Osteocyte (in vitro differentiated cells): ENCODE results near the gene CLVS2. TPM values are rescaled to one million over a fixed set of nuclear protein-coding genes. Genes with fewer than 3 reads are reported as not detected.

ENCODE experiments used
- DNase-seq: peaks from one replicate; pipeline ENCODE4 v3.0.0; 2021; ENCODE audit warnings: mixed read lengths; ENCODE audit not compliant: unreplicated experiment; ENCODE audit errors: extremely low spot score
- H3K27ac Mint-ChIP-seq: one replicate; pipeline ENCODE4 v1.8.0; 2021; ENCODE audit warnings: mild to moderate bottlenecking, mixed read lengths; ENCODE audit not compliant: unreplicated experiment
- H3K27me3 Mint-ChIP-seq: one replicate; pipeline ENCODE4 v1.8.0; 2021; ENCODE audit warnings: mixed read lengths; ENCODE audit not compliant: unreplicated experiment
- H3K36me3 Mint-ChIP-seq: one replicate; pipeline ENCODE4 v1.8.0; 2021; ENCODE audit warnings: mixed read lengths; ENCODE audit not compliant: unreplicated experiment
- H3K4me1 Mint-ChIP-seq: one replicate; pipeline ENCODE4 v1.8.0; 2021; ENCODE audit warnings: mixed read lengths; ENCODE audit not compliant: unreplicated experiment
- H3K4me3 Mint-ChIP-seq: one replicate; pipeline ENCODE4 v1.8.0; 2021; ENCODE audit warnings: mild to moderate bottlenecking, moderate library complexity, mixed read lengths; ENCODE audit not compliant: unreplicated experiment
- H3K9me3 Mint-ChIP-seq: one replicate; pipeline ENCODE4 v1.8.0; 2021; ENCODE audit warnings: mixed read lengths; ENCODE audit not compliant: unreplicated experiment
- CTCF ChIP-seq: fragments of 200-600 bp; sonication (generic); IDR thresholded peaks from 2 replicates; pipeline ENCODE4 v1.5.0; 2021; ENCODE audit warnings: antibody characterized with exemption, mild to moderate bottlenecking, moderate library complexity
- total RNA-seq: library from RNA; stranded (reverse); gene quantifications from 2 replicates; pipeline ENCODE4 v1.2.1, GENCODE V29; 2021

Gene CLVS2
- total RNA-seq, 1 donor from 2014 or later, result not detected

- DNase-seq, result no peak
- no peaks in the 10 kb centered on the region for H3K36me3 Mint-ChIP-seq
Measured at GRCh38 chr6:122969999-122970533, 26.0 kb upstream of the CLVS2 start.

GRCh38 chr6:122977180-122977579 lies 18.9 kb upstream of the CLVS2 start:
- H3K27me3 Mint-ChIP-seq, result no peaks in the 10 kb centered on the region
- TF ChIP-seq CTCF, result no peak
- no peaks in the 10 kb centered on the region for H3K9me3 Mint-ChIP-seq
- H3K4me3 Mint-ChIP-seq, result no peak overlapping the region
- no peak for DNase-seq
- no peaks in the 10 kb centered on the region for H3K4me1 Mint-ChIP-seq
- H3K36me3 Mint-ChIP-seq, result no peaks in the 10 kb centered on the region
- H3K27ac Mint-ChIP-seq, result no peak overlapping the region

More at GRCh38 chr6:122969999-122970533, 26.0 kb upstream of the CLVS2 start:
- H3K9me3 Mint-ChIP-seq, result no peaks in the 10 kb centered on the region
- H3K4me3 Mint-ChIP-seq, result no peak overlapping the region
- H3K4me1 Mint-ChIP-seq, result no peaks in the 10 kb centered on the region
- no peak overlapping the region for H3K27ac Mint-ChIP-seq
- H3K27me3 Mint-ChIP-seq, result peaks cover 4% of the 10 kb centered on the region
- TF ChIP-seq CTCF, result no peak

GRCh38 chr6:122984393-122984792 lies 11.6 kb upstream of the CLVS2 start:
- Mint-ChIP-seq H3K9me3 (peaks cover 13% of the 10 kb centered on the region), H3K4me3 (no peak overlapping the region), H3K4me1 (no peaks in the 10 kb centered on the region), H3K27ac (no peak overlapping the region), H3K27me3 (no peaks in the 10 kb centered on the region), H3K36me3 (no peaks in the 10 kb centered on the region)
- no peak for TF ChIP-seq CTCF
- no peak for DNase-seq

- TF ChIP-seq CTCF, result no peak
- H3K4me1 Mint-ChIP-seq, result peaks cover 12% of the 10 kb centered on the region
- no peak for DNase-seq
- H3K27ac Mint-ChIP-seq, result no peak overlapping the region
- peaks cover 73% of the 10 kb centered on the region for H3K27me3 Mint-ChIP-seq
- no peak overlapping the region for H3K4me3 Mint-ChIP-seq
- peaks cover under 1% of the 10 kb centered on the region for H3K9me3 Mint-ChIP-seq
- H3K36me3 Mint-ChIP-seq, result no peaks in the 10 kb centered on the region
Measured at GRCh38 chr6:122994256-122994655, 1.8 kb upstream of the CLVS2 start.

GRCh38 chr6:122996794-122997505 lies 915 bp downstream of the CLVS2 start:
- no peak for DNase-seq
- TF ChIP-seq CTCF, result no peak
- H3K27me3 Mint-ChIP-seq, result peaks cover 67% of the 10 kb centered on the region
- H3K9me3 Mint-ChIP-seq, result no peaks in the 10 kb centered on the region
- H3K4me3 Mint-ChIP-seq, result peak overlapping the region; percentile 66
- no peak overlapping the region for H3K27ac Mint-ChIP-seq
- peaks cover 12% of the 10 kb centered on the region for H3K4me1 Mint-ChIP-seq
- H3K36me3 Mint-ChIP-seq, result no peaks in the 10 kb centered on the region
